IPS-15b (cell line): ENCODE results near the gene PRKX.
"Not testable (repeated sequence)": the region's sequence is repeated elsewhere in the genome, so short reads cannot be mapped to it uniquely, and the experiment has no call there.

Experiments used
- H3K27me3 ChIP-seq: one replicate; pipeline ENCODE4 v1.6.1; 2013; ENCODE audit warnings: low read length; ENCODE audit not compliant: control insufficient read depth, insufficient read depth
- H3K36me3 ChIP-seq: one replicate; pipeline ENCODE4 v1.6.1; 2013; ENCODE audit warnings: low read length; ENCODE audit not compliant: control insufficient read depth, insufficient read depth
- H3K4me1 ChIP-seq: one replicate; pipeline ENCODE4 v1.6.1; 2013; ENCODE audit warnings: mild to moderate bottlenecking, low read length; ENCODE audit not compliant: control insufficient read depth, insufficient read depth
- H3K4me3 ChIP-seq: one replicate; pipeline ENCODE4 v1.5.1; 2013; ENCODE audit warnings: low read depth, low read length
- H3K9ac ChIP-seq: one replicate; pipeline ENCODE4 v1.6.1; 2013; ENCODE audit warnings: low read depth, mild to moderate bottlenecking, low read length
- H3K9me3 ChIP-seq: one replicate; pipeline ENCODE4 v1.6.1; 2013; ENCODE audit warnings: mild to moderate bottlenecking, low read length; ENCODE audit not compliant: control insufficient read depth, insufficient read depth

Gene PRKX

DNA sequence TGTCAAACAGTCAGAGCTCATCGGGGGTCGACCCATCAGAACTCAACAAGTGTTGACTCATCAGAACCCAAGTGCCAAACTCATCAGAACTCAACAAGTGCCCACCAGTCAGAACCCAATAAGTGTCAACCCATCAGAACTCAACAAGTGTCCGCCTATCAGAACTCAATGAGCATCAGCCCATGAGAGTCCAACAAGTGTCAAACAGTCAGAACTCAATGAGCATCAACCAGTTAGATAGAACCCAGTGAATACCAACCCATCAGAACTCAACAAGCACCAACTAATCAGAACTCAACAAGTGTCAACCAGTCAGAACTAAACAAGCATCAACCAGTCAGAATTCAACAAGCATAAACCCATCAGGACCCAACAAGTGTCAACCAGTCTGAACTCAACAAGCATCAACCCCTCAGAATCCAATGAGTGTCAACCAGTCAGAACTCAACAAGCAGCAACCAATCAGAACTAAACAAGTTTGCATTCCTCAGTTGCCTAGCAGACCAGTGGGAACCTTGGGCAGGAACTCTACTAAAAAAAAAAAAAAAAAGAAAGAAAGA lies 115.3 kb downstream of the PRKX start:
- H3K9me3 ChIP-seq, result no peaks in the 10 kb centered on the region
- H3K36me3 ChIP-seq, result no peaks in the 10 kb centered on the region
- no peaks in the 10 kb centered on the region for H3K4me1 ChIP-seq
- no peak overlapping the region for H3K4me3 ChIP-seq
- H3K9ac ChIP-seq, result no peak overlapping the region
- H3K27me3 ChIP-seq, result no peaks in the 10 kb centered on the region

DNA sequence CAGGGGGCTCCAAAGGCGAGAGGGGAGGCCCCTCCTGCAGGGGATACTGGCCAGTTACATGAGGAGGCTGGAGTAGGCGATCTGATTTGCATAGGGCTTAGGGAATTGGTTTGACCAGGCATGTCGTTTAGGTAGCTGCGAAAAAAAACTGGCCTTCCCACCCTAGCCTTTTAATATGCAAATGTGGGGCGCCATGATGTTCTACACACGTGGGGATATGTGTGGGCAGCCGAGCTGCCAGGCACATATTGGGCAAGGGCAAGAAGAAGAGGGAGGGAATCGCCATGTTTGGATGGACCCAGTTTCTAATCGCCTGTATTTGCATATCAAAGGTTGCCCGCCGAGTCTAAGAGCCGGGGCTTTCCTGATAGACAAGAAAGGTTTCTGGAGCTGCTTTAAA lies 121.3 kb downstream of the PRKX start:
- no peaks in the 10 kb centered on the region for H3K36me3 ChIP-seq
- no peaks in the 10 kb centered on the region for H3K27me3 ChIP-seq
- H3K9ac ChIP-seq, result no peak overlapping the region
- H3K4me3 ChIP-seq, result peak overlapping the region; percentile 32
- H3K9me3 ChIP-seq, result no peaks in the 10 kb centered on the region
- peaks cover 2% of the 10 kb centered on the region for H3K4me1 ChIP-seq

DNA sequence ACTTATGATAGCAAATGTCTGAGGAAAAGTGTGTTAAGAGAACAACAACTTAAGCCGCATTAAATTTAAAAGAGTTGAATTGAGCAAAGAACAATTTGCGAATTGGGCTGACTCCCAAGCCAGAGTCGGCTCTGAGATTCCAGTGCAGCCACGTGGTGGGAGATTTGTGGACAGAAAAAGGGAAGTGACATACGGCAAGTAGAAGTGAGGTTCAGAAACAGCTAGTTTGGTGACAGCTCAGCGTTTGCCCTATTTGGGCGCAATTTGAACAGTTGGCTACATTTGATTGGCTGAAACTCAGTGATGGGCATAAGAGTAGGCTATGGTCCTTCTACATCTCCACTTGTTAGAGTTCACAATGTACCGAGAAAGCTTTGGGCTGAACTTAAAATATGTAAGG lies 124.0 kb downstream of the PRKX start:
- Histone ChIP-seq H3K4me1 (peaks cover 2% of the 10 kb centered on the region), H3K27me3 (no peaks in the 10 kb centered on the region), H3K9me3 (no peaks in the 10 kb centered on the region), H3K4me3 (no peak overlapping the region), H3K36me3 (no peaks in the 10 kb centered on the region), H3K9ac (no peak overlapping the region)

DNA sequence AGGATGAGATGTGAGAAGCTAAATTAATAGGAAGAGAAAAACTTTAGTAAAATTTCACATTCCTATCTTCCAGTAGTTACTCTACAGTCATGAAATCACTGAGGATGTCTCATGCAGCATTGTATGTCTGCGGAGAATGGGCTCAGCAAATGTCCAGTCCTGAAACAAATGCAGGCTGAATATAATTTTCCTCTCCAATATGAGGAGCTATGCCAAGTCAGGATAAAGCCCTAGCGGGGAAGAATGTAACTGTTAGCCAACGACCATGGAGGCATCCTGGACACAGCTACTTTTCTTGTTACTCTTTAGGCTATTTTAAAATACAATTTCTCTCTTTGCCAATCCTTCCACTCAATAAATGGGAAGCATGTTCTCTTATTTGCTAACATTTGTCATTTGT lies 127.7 kb downstream of the PRKX start:
- H3K9ac ChIP-seq, result no peak overlapping the region

DNA sequence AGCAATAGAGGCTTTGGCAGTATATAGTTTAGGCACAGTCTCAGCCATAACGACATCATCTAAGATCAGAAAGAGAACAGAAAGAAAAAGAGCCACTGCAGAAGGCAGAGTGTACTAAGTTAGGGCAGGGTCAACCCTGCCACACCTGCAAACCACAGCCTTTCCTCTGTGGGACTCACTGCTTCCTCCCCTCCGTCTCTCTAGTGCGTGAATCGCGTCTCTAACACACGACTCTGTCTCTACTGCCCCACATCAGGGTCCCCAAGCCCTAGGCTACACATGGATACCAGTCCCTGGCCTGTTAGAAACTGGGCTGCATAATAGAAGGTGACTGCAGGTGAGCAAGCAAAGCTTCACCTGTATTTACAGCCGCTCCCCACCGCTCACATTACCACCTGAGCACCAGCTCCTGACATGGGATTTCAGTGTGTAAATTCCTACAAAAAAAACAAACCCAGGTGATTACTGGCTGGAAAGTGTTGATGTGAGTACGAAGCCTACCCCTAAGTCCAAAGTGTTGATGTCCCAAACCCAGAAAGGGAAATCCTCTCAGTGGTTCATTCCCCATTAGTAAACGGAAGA lies 128.9 kb downstream of the PRKX start:
- Histone ChIP-seq H3K4me1 (no peaks in the 10 kb centered on the region), H3K4me3 (no peak overlapping the region), H3K27me3 (peaks cover 11% of the 10 kb centered on the region), H3K9ac (no peak overlapping the region), H3K36me3 (no peaks in the 10 kb centered on the region), H3K9me3 (no peaks in the 10 kb centered on the region)

More for the DNA sequence above, 127.7 kb downstream of the PRKX start:
- Histone ChIP-seq H3K27me3 (peaks cover 11% of the 10 kb centered on the region), H3K4me3 (no peak overlapping the region), H3K9me3 (no peaks in the 10 kb centered on the region), H3K4me1 (no peaks in the 10 kb centered on the region), H3K36me3 (no peaks in the 10 kb centered on the region)

DNA sequence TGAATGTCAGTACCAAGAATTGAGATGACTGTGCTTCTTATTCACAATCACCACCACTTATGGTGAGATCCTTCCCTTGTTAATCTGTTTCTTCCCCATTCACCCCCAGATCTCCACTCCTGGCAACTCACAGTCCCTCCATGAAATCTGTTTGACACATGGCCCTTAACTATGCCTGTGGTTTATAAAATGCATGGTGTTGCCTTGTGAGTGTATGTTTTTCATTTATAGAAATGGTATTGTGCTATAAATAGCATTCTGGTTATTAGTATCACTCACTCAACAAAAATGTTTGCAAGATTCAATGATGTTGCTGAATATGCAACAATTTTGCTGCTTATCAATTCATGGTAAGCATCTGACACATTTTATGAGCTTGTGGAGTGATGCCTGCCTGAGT lies 131.0 kb downstream of the PRKX start:
- H3K27me3 ChIP-seq, result peaks cover 11% of the 10 kb centered on the region

DNA sequence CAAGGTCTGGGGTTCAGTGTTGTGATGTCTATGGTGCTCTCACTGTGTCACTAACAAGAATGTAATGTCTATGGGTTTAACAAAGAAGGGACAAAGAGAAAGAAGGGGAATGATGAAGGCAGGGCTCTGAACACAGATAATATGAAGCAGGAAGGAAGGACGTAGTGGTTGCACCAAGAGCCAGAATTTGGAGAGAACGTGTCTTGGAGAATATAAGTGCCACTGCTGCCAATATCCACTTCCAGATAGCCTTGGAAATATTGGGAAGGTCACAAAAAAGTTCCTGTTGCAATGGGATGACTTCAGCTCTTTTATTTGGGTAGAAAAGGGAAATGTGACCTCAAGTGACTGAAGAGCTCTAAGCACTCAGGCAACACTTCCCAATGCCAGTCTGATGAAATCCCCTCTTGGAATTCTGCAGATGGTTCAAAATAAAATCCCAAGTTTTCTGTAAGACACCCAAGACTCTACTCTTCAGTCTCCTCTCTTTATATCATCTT lies 131.8 kb downstream of the PRKX start:
- no peaks in the 10 kb centered on the region for H3K9me3 ChIP-seq
- no peaks in the 10 kb centered on the region for H3K36me3 ChIP-seq

More for the DNA sequence above, 131.0 kb downstream of the PRKX start:
- Histone ChIP-seq H3K4me1 (no peaks in the 10 kb centered on the region), H3K9ac (no peak overlapping the region), H3K9me3 (no peaks in the 10 kb centered on the region), H3K36me3 (no peaks in the 10 kb centered on the region), H3K4me3 (no peak overlapping the region)

DNA sequence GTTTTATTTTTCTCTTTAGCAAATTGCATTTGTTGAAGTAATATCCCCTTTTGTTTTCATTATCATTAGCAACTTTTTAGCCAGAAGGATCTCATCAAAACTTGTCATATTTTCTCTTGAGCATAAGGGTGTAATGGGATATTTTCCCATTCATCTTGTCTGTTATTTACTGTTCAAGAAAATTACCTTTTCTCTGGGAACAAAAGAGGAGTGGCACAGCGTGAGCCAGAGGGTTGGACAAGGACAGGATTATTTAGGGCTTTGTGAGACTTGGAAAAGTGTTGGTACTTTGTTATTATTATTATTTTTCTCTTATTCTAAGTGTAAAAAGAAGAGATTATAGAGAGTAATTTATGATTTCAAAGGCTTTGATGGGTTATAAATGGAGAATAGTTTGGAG lies 135.9 kb downstream of the PRKX start:
- Histone ChIP-seq H3K4me1 (no peaks in the 10 kb centered on the region), H3K9ac (no peak overlapping the region), H3K27me3 (peaks cover 8% of the 10 kb centered on the region), H3K9me3 (no peaks in the 10 kb centered on the region), H3K4me3 (no peak overlapping the region), H3K36me3 (no peaks in the 10 kb centered on the region)

More for the DNA sequence above, 131.8 kb downstream of the PRKX start:
- H3K27me3 ChIP-seq, result peaks cover 11% of the 10 kb centered on the region
- H3K4me3 ChIP-seq, result no peak overlapping the region
- no peak overlapping the region for H3K9ac ChIP-seq
- no peaks in the 10 kb centered on the region for H3K4me1 ChIP-seq

DNA sequence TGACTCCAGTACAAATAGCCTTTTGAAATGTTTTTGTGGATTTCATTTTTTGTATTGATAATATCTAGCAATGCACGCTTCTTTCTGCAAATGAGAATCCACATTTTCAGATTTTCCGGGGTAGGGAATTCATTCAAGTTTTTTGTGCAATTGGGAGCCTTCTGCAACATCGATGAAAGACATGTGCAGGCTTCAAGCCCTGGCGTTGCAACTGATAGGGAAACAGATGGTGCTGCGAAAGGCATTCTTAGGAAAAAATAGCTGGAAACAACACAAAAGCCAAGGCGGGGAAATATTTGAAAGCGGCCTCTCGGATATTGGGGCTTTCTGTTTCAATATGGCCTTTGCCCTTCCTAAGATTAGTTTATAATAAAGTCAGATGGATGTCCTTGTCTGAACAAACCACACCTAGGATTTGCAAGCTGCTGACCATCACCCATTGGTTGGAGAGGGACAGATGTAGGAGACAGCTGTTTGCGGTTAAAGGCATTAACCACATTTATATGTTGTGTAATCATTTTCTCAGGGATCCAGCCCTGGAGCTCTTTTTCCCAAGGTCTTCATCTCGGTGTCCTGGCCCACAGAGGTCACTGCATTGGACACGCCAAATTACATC lies 136.5 kb downstream of the PRKX start:
- H3K4me3 ChIP-seq, result no peak overlapping the region
- H3K9me3 ChIP-seq, result no peaks in the 10 kb centered on the region
- H3K9ac ChIP-seq, result no peak overlapping the region

DNA sequence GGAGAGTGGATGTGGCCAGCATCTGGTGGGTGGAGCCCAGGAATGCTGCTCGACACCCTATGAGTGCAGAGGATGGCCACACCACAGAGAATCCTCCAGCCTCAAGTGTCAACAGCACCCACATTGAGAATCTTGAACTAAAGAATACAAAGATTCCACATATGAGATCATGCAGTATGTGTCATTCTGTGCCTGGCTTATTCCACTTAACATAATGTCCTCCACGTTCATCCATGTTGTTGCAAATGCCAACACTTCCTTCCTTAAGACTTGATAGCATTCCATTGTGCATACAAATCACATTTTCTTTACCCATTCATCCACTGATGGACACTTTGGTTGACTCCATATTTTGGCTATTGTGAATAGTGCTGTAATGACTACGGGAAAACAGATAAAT lies 145.8 kb downstream of the PRKX start:
- H3K9ac ChIP-seq, result no peak overlapping the region
- no peaks in the 10 kb centered on the region for H3K9me3 ChIP-seq
- no peaks in the 10 kb centered on the region for H3K27me3 ChIP-seq
- no peak overlapping the region for H3K4me3 ChIP-seq
- no peaks in the 10 kb centered on the region for H3K36me3 ChIP-seq
- peaks cover 2% of the 10 kb centered on the region for H3K4me1 ChIP-seq

More for the DNA sequence above, 136.5 kb downstream of the PRKX start:
- Histone ChIP-seq H3K36me3 (no peaks in the 10 kb centered on the region), H3K4me1 (no peaks in the 10 kb centered on the region), H3K27me3 (peaks cover 4% of the 10 kb centered on the region)

DNA sequence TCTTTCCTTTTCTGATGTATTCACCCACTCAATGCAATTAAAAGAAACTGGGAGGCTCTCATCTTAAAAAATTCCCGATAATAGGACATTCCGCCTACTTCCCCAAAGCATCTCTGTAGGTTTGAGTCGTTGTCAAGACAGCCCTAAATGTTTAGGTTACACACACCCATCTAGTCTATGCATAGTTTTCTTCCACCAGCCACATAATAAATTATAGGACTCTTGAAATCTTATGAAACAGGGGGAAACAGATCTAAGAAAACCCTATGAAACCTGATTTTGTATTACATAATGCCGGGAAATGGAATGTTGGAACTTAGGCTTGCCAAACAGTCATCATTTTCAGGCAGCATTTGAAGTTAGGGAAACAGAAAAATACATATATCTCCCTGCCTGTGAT lies 150.0 kb downstream of the PRKX start:
- no peak overlapping the region for H3K9ac ChIP-seq
- H3K27me3 ChIP-seq, result no peaks in the 10 kb centered on the region
- H3K4me3 ChIP-seq, result no peak overlapping the region
- H3K36me3 ChIP-seq, result no peaks in the 10 kb centered on the region
- H3K9me3 ChIP-seq, result no peaks in the 10 kb centered on the region
- no peaks in the 10 kb centered on the region for H3K4me1 ChIP-seq

DNA sequence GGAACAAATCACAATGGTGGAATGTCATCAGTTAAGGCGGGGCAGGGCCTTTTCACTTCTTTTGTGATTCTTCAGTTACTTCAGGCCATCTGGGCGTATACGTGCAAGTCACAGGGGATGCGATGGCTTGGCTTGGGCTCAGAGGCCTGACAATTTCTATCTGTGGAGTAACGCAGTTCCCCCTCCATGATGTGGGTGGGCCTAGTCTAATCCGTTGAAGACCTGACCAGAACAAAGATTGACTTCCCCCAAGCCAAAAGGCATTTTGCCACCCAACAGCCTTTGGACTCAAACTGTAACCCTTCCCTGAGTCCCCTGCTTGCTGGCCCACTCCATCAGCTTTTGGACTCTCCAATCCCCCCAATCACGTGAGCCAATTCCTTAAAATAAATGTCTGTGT lies 153.4 kb downstream of the PRKX start:
- not testable (repeated sequence) for H3K27me3 ChIP-seq, H3K36me3 ChIP-seq, H3K9ac ChIP-seq, H3K4me1 ChIP-seq, H3K4me3 ChIP-seq, H3K9me3 ChIP-seq
